Measurements from ENCODE around the gene SPX. TPM values are rescaled to one million over a fixed set of nuclear protein-coding genes. Genes with fewer than 3 reads are reported as not detected.

Gene SPX
- total and polyA plus RNA-seq, 2 of the 4 experiments (the other 2 are of a cell fraction): under 0.01 to 0.12 TPM

DNA sequence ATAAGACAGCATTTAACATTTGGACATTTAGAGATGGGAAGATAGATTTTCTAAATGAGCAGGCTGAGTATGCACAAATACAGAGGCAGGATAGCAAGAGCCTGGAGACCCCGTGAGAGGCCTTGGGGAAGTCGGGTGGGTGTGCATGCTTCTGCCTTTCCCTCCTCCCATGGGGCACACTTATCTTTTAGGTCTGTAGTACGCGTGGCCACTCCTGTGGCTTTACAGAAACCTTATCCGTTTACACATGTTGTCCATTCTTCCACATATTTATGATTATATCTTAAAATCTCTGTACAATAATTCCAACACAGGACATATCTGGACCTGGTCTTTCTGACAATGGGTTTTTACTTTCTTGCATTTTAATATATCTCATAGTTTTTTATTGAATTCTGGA, 45.0 kb downstream of the SPX start:
- no peak overlapping the region for H3K27ac ChIP-seq (ENCODE audit: insufficient read depth, low read length)
- no peak overlapping the region for H3K4ac ChIP-seq (ENCODE audit: low read depth, low read length)
- no peaks in the 10 kb centered on the region for H3K79me1 ChIP-seq (ENCODE audit: low read depth in 1 of 2, low read length in 2 of 2)
- H3K14ac ChIP-seq (replicated peaks; ENCODE audit: low read depth, low read length): no peak overlapping the region
- no peaks in the 10 kb centered on the region for H3K9me3 ChIP-seq (ENCODE audit: control insufficient read depth, insufficient read depth, low read length)
- no peak overlapping the region for H2BK20ac ChIP-seq (ENCODE audit: low read depth, low read length)
- DNase-seq: no peak
- POLR2A ChIA-PET (ENCODE audit: unreplicated experiment): no interaction called here
- dilution Hi-C loops (cut with HindIII; ENCODE audit: low sequenced_read_pairs, unreplicated experiment): no loop called here
- H2BK15ac ChIP-seq (ENCODE audit: low read depth, low read length): no peak overlapping the region
- no peak overlapping the region for H3K56ac ChIP-seq (ENCODE audit: extremely low read depth, insufficient read depth, low read length)
- BruUV-seq (replicated peaks): no TSS peak
- no peak overlapping the region for H3K9ac ChIP-seq (ENCODE audit: low read depth, low read length)
- H2AK5ac ChIP-seq (ENCODE audit: low read depth, low read length): no peak overlapping the region
- H2BK5ac ChIP-seq (ENCODE audit: low read depth, low read length, poor library complexity, severe bottlenecking): no peak overlapping the region
- no peak overlapping the region for H2BK120ac ChIP-seq (ENCODE audit: low read depth, low read length)
- H2AFZ ChIP-seq (replicated peaks; ENCODE audit: low read length, poor library complexity): no peak overlapping the region
- no peaks in the 10 kb centered on the region for H3K27me3 ChIP-seq (ENCODE audit: control insufficient read depth, insufficient read depth, low read length)
- no peak overlapping the region for H4K91ac ChIP-seq (ENCODE audit: insufficient read depth, low read depth, low read length)
- H2AK9ac ChIP-seq (replicated peaks; ENCODE audit: low read depth, low read length, poor library complexity): no peak overlapping the region
- no peak overlapping the region for H3K18ac ChIP-seq (ENCODE audit: low read depth, low read length)
- intact Hi-C loops (cut with micrococcal nuclease): no loop called here
- in situ Hi-C loops (cut with MboI; ENCODE audit: low sequenced_read_pairs): no loop called here
- no peaks in the 10 kb centered on the region for H4K20me1 ChIP-seq (ENCODE audit: insufficient read depth, low read length)
- WGBS, 2 experiments (ENCODE audit: extremely low coverage in 2 of 2, insufficient read length in 1 of 2): no CpG with 5 or more reads among the region's 5 CpGs
- no peak overlapping the region for H3K4me3 ChIP-seq (ENCODE audit: insufficient read depth, low read depth, low read length)
- no peaks in the 10 kb centered on the region for H3K36me3 ChIP-seq (ENCODE audit: control insufficient read depth, insufficient read depth, low read length)
- H3K4me1 ChIP-seq (ENCODE audit: control insufficient read depth, insufficient read depth, low read length): no peaks in the 10 kb centered on the region
- H3K9me1 ChIP-seq (ENCODE audit: insufficient read depth, low read length): no peaks in the 10 kb centered on the region
- H3K4me2 ChIP-seq (ENCODE audit: low read depth, low read length): no peak overlapping the region
- H4K5ac ChIP-seq (ENCODE audit: low read depth, low read length): no peak overlapping the region
- TF ChIP-seq MXI1 (IDR thresholded peaks at IDR 0.05; ENCODE audit: borderline replicate concordance, low read depth, low read length) (no peak), POLR2A (IDR thresholded peaks at IDR 0.05; ENCODE audit: low read depth, low read length) (no peak), BHLHE40 (IDR thresholded peaks at IDR 0.05; ENCODE audit: low read depth, low read length) (no peak)
- CTCF ChIA-PET: no interaction called here
- ATAC-seq (ENCODE audit: low read depth): no peak
- no peak overlapping the region for H4K8ac ChIP-seq (ENCODE audit: low read depth in 2 of 2, low read length in 2 of 2)
- no peak overlapping the region for H3K23ac ChIP-seq (ENCODE audit: low read depth, low read length)
